ENCODE data around the gene WDHD1. TPM values are rescaled to one million over a fixed set of nuclear protein-coding genes. Genes with fewer than 3 reads are reported as not detected.

The WDHD1 gene, protein sequence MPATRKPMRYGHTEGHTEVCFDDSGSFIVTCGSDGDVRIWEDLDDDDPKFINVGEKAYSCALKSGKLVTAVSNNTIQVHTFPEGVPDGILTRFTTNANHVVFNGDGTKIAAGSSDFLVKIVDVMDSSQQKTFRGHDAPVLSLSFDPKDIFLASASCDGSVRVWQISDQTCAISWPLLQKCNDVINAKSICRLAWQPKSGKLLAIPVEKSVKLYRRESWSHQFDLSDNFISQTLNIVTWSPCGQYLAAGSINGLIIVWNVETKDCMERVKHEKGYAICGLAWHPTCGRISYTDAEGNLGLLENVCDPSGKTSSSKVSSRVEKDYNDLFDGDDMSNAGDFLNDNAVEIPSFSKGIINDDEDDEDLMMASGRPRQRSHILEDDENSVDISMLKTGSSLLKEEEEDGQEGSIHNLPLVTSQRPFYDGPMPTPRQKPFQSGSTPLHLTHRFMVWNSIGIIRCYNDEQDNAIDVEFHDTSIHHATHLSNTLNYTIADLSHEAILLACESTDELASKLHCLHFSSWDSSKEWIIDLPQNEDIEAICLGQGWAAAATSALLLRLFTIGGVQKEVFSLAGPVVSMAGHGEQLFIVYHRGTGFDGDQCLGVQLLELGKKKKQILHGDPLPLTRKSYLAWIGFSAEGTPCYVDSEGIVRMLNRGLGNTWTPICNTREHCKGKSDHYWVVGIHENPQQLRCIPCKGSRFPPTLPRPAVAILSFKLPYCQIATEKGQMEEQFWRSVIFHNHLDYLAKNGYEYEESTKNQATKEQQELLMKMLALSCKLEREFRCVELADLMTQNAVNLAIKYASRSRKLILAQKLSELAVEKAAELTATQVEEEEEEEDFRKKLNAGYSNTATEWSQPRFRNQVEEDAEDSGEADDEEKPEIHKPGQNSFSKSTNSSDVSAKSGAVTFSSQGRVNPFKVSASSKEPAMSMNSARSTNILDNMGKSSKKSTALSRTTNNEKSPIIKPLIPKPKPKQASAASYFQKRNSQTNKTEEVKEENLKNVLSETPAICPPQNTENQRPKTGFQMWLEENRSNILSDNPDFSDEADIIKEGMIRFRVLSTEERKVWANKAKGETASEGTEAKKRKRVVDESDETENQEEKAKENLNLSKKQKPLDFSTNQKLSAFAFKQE
- total RNA-seq (2021; fragmentation: NEBNext Ultra II Directional; extraction: Animal tissue kit (Norgen Biotek cat#: 25700)) = 79.9 and 87.9 TPM in 2 replicates
- 10.5 and 17.8 TPM in 2 replicates for polyA plus RNA-seq (2011; rRNA removed)
- polyA plus RNA-seq (2011; cell fraction: cytosol; rRNA removed) = 29.3 TPM
- 14.2 TPM for polyA plus RNA-seq (2011; cell fraction: nucleus; rRNA removed)
- polyA plus RNA-seq (2012, experiment 1 of 2) = 35.0 to 68.1 TPM (median 43.0 TPM) in 4 replicates
- 2.6 TPM for polyA plus RNA-seq (2012, experiment 2 of 2)
- polyA plus RNA-seq (2013, experiment 1 of 2) = 28.2 TPM
- polyA plus RNA-seq (2013, experiment 2 of 2) = 28.7 TPM
- 83.4 and 119 TPM in 2 replicates for polyA minus RNA-seq (2011; rRNA and poly(A)+ RNA removed)
- 40.5 TPM for polyA minus RNA-seq (2011; cell fraction: cytosol; rRNA and poly(A)+ RNA removed)
- 80.2 TPM for polyA minus RNA-seq (2011; cell fraction: nucleus; rRNA and poly(A)+ RNA removed)
- long read RNA-seq, experiment 1, full-length matches to known transcripts = 19 of 56 reads
- long read RNA-seq, experiment 1, partial matches to known transcripts = 21 of 56 reads
- long read RNA-seq, experiment 1, other reads (novel, unspliced or antisense) = 16 of 56 reads
- long read RNA-seq, experiment 2, full-length matches to known transcripts = 9 of 77 reads
- long read RNA-seq, experiment 2, partial matches to known transcripts = 48 of 77 reads
- long read RNA-seq, experiment 2, other reads (novel, unspliced or antisense) = 20 of 77 reads

DNA sequence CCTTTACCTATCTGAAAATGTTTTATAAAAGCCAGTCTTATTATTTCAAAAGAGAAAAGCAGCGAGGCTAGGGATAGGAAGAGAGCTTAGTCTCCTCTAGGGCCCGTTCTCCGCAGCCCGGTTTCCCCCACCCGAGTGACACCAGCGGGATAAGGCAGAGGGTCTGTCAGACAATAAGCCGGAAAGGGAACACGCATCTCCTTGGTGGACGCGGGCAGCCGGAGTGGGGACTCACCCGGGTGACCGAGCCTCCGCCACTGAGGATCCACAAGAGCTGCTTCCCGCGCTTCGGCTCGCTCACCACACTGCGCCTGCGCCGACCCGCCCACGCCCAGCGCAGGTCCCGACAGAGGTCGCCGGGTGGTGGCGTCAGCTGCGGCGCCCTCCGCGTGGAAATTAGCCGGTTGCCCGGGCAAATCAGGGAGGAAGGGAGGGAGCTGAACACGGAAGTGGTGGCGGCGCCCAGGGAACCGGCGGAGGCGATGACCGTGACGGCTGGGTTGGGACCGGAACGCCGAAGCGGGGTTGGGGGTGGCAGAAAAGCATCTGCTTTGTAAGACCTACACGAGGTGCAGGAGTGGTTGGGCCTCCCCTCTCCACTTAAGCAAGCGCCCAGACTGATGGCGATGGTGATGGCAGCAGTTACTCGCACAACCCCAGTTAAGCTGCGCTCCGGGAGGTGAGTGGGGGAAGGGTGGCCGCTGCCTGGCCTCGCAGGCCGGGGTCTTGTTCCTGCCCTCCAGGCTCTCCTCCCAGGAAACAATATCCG lies at the start of gene WDHD1, which contains the start of gene SOCS4:
Gene WDHD1, minus strand, starts transcription at position 307 of the 769 bp plus-strand sequence. CDS start 312 bp downstream, outside the sequence.
Gene SOCS4, plus strand, starts transcription at position 444 of the 769 bp plus-strand sequence. CDS start 15,806 bp downstream, outside the sequence.
- H3K23ac ChIP-seq (ENCODE audit: insufficient read length) = no peak within 1 kb of the TSS
- peak within 1 kb of the TSS; percentile 95 for H4K8ac ChIP-seq (ENCODE audit: extremely low read depth, insufficient read depth, low read length)
- peak within 1 kb of the TSS; percentile 94 for H2BK12ac ChIP-seq (ENCODE audit: low read depth, low read length)
- no peaks in the 10 kb centered on the region for H3K9me3 ChIP-seq (ENCODE audit: insufficient read depth in 2 of 2, low read depth in 1 of 2, low read length in 1 of 2)
- peaks cover 0 to 27% (median 8%) of the 10 kb centered on the region in 4 experiments; a peak in 3 of 8 replicates for H3K36me3 ChIP-seq (ENCODE audit: control insufficient read depth in 2 of 4, insufficient read depth in 4 of 4, low read length in 3 of 4)
- no peak within 1 kb of the TSS for H3K14ac ChIP-seq (ENCODE audit: insufficient read length)
- peak; percentile 82 to 98 for DNase-seq (ENCODE audit: low read depth in 1 of 2, low spot score in 2 of 2)
- FAIRE-seq = no peak
- H2BK120ac ChIP-seq (replicated peaks; ENCODE audit: low read depth, low read length) = peak within 1 kb of the TSS; percentile 96
- peak within 1 kb of the TSS; percentile 84 for H3K4ac ChIP-seq (replicated peaks; ENCODE audit: insufficient read length, low read depth, low read length)
- H2BK20ac ChIP-seq (ENCODE audit: low read length) = no peak within 1 kb of the TSS; the same call in 1 of the 2 replicates
- peak within 1 kb of the TSS; percentile 91 for H3K18ac ChIP-seq (ENCODE audit: extremely low read depth, low read length)
- peak within 1 kb of the TSS; percentile 70 to 97 for H3K4me2 ChIP-seq (ENCODE audit: insufficient read depth in 1 of 2, low read depth in 2 of 2, low read length in 2 of 2)
- peak within 1 kb of the TSS; percentile 80 for H4K5ac ChIP-seq (ENCODE audit: insufficient read length, low read depth, low read length)
- peak within 1 kb of the TSS; percentile 89 for H3K56ac ChIP-seq (replicated peaks; ENCODE audit: insufficient read length, low read depth, low read length)
- H3K4me3 ChIP-seq (ENCODE audit: extremely low read depth in 1 of 4, insufficient read depth in 2 of 4, low read depth in 3 of 4, low read length in 4 of 4) = peak within 1 kb of the TSS; percentile 89 to 96 (median 94)
- H3K23me2 ChIP-seq (ENCODE audit: low read depth, low read length) = peaks cover 7% of the 10 kb centered on the region
- peak within 1 kb of the TSS; percentile 83 for H4K91ac ChIP-seq (replicated peaks; ENCODE audit: insufficient read length, low read length)
- H2AFZ ChIP-seq (ENCODE audit: low read length) = no peak within 1 kb of the TSS
- peak within 1 kb of the TSS; percentile 97 for H3K27ac ChIP-seq (ENCODE audit: low read depth, low read length)
- H3K79me2 ChIP-seq (ENCODE audit: control insufficient read depth in 1 of 2, insufficient read depth in 2 of 2, low read length in 2 of 2) = peaks cover 18 to 86% of the 10 kb centered on the region in 2 experiments; a peak in 3 of 4 replicates
- POLR2A ChIA-PET (ENCODE audit: partially characterized antibody) = interaction anchor here (0.5 to 8.5 kb wide), 27 partner anchors 9 to 342 kb away, joined by 3 to 101 read pairs (median 5); partner anchors contain the start of genes DLGAP5, GCH1 and MAPK1IP1L
- H2BK15ac ChIP-seq (ENCODE audit: low read length) = no peak within 1 kb of the TSS; the same call in 1 of the 2 replicates
- peak within 1 kb of the TSS; percentile 95 to 98 (median 97) for H3K9ac ChIP-seq (replicated peaks in 1 of 4; ENCODE audit: extremely low read depth in 1 of 4, low read depth in 3 of 4, low read length in 3 of 4)
- H4K20me1 ChIP-seq (replicated peaks in 1 of 2; ENCODE audit: control insufficient read depth in 1 of 2, insufficient read depth in 2 of 2, low read length in 2 of 2) = no peaks in the 10 kb centered on the region
- CTCF ChIA-PET (ENCODE audit: partially characterized antibody) = interaction anchor here (0.6 to 2.9 kb wide), 4 partner anchors 11 to 38 kb away, joined by 3 to 22 read pairs (median 4); partner anchors contain the start of gene MAPK1IP1L
- peak within 1 kb of the TSS; percentile 96 for H2BK5ac ChIP-seq (ENCODE audit: low read depth, low read length)
- H3K79me1 ChIP-seq (ENCODE audit: low read depth, low read length) = no peaks in the 10 kb centered on the region
- no peak within 1 kb of the TSS for H2AK5ac ChIP-seq (ENCODE audit: low read depth, low read length)
- H3K27me3 ChIP-seq (replicated peaks in 1 of 4; ENCODE audit: control insufficient read depth in 3 of 4, extremely low read depth in 1 of 4, insufficient read depth in 3 of 4, low read length in 3 of 4) = no peaks in the 10 kb centered on the region
- peaks cover 0 to 10% (median 1%) of the 10 kb centered on the region in 4 experiments; a peak in 3 of 7 replicates for H3K4me1 ChIP-seq (replicated peaks in 1 of 4; ENCODE audit: control insufficient read depth in 3 of 4, insufficient read depth in 4 of 4, low read length in 3 of 4)
- WGBS, 2 experiments (ENCODE audit: extremely low coverage in 1 of 2, insufficient coverage in 1 of 2, insufficient read length in 1 of 2, insufficient replicate concordance in 2 of 2, low coverage in 1 of 2, low lambda C conversion rate in 2 of 2, missing lambda C conversion rate in 1 of 2) = 1% methylated on average over 56 of the region's 56 CpGs; no CpG with 5 or more reads in 1 of the 2 experiments
- peak; percentile 95 for TF ChIP-seq TAF1 (IDR thresholded peaks at IDR 0.05; ENCODE audit: low read depth, low read length)
- TF ChIP-seq HDAC2 (IDR thresholded peaks at IDR 0.05; ENCODE audit: borderline replicate concordance in 1 of 2, low read depth in 2 of 2, low read length in 2 of 2) = peak; percentile 67 to 70; a peak in 2 of 4 replicates

All from H1 (cell line).